Measurements from ENCODE around the gene FAM53C. TPM values are rescaled to one million over a fixed set of nuclear protein-coding genes. Genes with fewer than 3 reads are reported as not detected.

Gene FAM53C
- polyA plus RNA-seq, 4 donors, result 28.6 to 35.2 (median 32.4) TPM

GRCh38 chr5:138350563-138350890 is 12.5 kb downstream of the FAM53C start:
- DNase-seq (ENCODE audit: low read depth in 4 of 4, low spot score in 3 of 4), result no peak

- no peak for DNase-seq (ENCODE audit: low read depth in 4 of 4, low spot score in 3 of 4)
These were observed 13.0 kb downstream of the FAM53C start for GRCh38 chr5:138351056-138351455.

- DNase-seq (ENCODE audit: low read depth in 4 of 4, low spot score in 3 of 4), result no peak
These were observed 13.5 kb downstream of the FAM53C start for GRCh38 chr5:138351517-138351916.

GRCh38 chr5:138352071-138352721 is 14.1 kb downstream of the FAM53C start, which contains the start of gene KDM3B:
TSS of gene KDM3B (plus strand) at chr5:138352685. CDS start at chr5:138352796, 111 bp downstream.
- DNase-seq (ENCODE audit: low read depth in 4 of 4, low spot score in 3 of 4), result peak in 3 of 4 donors; percentile 79 to 83 (median 82)

- DNase-seq (ENCODE audit: low read depth in 4 of 4, low spot score in 3 of 4), result no peak
These were observed 14.9 kb downstream of the FAM53C start for GRCh38 chr5:138352722-138353559.

GRCh38 chr5:138353560-138354080 is 15.6 kb downstream of the FAM53C start:
- no peak for DNase-seq (ENCODE audit: low read depth in 4 of 4, low spot score in 3 of 4)

- DNase-seq (ENCODE audit: low read depth in 4 of 4, low spot score in 3 of 4), result no peak
These were observed 16.3 kb downstream of the FAM53C start for GRCh38 chr5:138354387-138354786.

GRCh38 chr5:138354926-138355378 is 16.9 kb downstream of the FAM53C start:
- no peak for DNase-seq (ENCODE audit: low read depth in 4 of 4, low spot score in 3 of 4)

- no peak for DNase-seq (ENCODE audit: low read depth in 4 of 4, low spot score in 3 of 4)
These were observed 21.6 kb downstream of the FAM53C start for GRCh38 chr5:138359621-138360020.

GRCh38 chr5:138360941-138361452 is 22.9 kb downstream of the FAM53C start:
- no peak for DNase-seq (ENCODE audit: low read depth in 4 of 4, low spot score in 3 of 4)

GRCh38 chr5:138364576-138364975 is 26.5 kb downstream of the FAM53C start:
- DNase-seq (ENCODE audit: low read depth in 4 of 4, low spot score in 3 of 4), result no peak

- no peak for DNase-seq (ENCODE audit: low read depth in 4 of 4, low spot score in 3 of 4)
These were observed 28.7 kb downstream of the FAM53C start for GRCh38 chr5:138366632-138367382.

- DNase-seq (ENCODE audit: low read depth in 4 of 4, low spot score in 3 of 4), result no peak
These were observed 31.2 kb downstream of the FAM53C start for GRCh38 chr5:138369261-138369660.

- DNase-seq (ENCODE audit: low read depth in 4 of 4, low spot score in 3 of 4), result no peak
These were observed 31.6 kb downstream of the FAM53C start for GRCh38 chr5:138369706-138370105.

GRCh38 chr5:138370537-138370936 is 32.5 kb downstream of the FAM53C start:
- no peak for DNase-seq (ENCODE audit: low read depth in 4 of 4, low spot score in 3 of 4)

- no peak for DNase-seq (ENCODE audit: low read depth in 4 of 4, low spot score in 3 of 4)
These were observed 33.4 kb downstream of the FAM53C start for GRCh38 chr5:138371454-138371853.

- DNase-seq (ENCODE audit: low read depth in 4 of 4, low spot score in 3 of 4), result no peak
These were observed 34.2 kb downstream of the FAM53C start for GRCh38 chr5:138372225-138372624.

- no peak for DNase-seq (ENCODE audit: low read depth in 4 of 4, low spot score in 3 of 4)
These were observed 34.6 kb downstream of the FAM53C start for GRCh38 chr5:138372653-138373052.

GRCh38 chr5:138382347-138382746 is 44.3 kb downstream of the FAM53C start:
- DNase-seq (ENCODE audit: low read depth in 4 of 4, low spot score in 3 of 4), result no peak

GRCh38 chr5:138385660-138386059 is 47.6 kb downstream of the FAM53C start:
- no peak for DNase-seq (ENCODE audit: low read depth in 4 of 4, low spot score in 3 of 4)

- no peak for DNase-seq (ENCODE audit: low read depth in 4 of 4, low spot score in 3 of 4)
These were observed 48.2 kb downstream of the FAM53C start for GRCh38 chr5:138386290-138386689.

Measured in left renal pelvis (tissue), 4 donors.